Small intestine (tissue), 16 donors: ENCODE data around the gene POM121. TPM values are rescaled to one million over a fixed set of nuclear protein-coding genes. Genes with fewer than 3 reads are reported as not detected.
"Not testable (repeated sequence)": the region's sequence is repeated elsewhere in the genome, so short reads cannot be mapped to it uniquely, and the experiment has no call there.

ENCODE experiments used
- DNase-seq, 2 donors: peaks; one replicate each; pipeline versions ENCODE4 v3.0.0 to v3.0.0-alpha.2; 2013
- FAIRE-seq: peaks from 2 replicates; lab custom pipeline; 2012; peaks lifted over from hg19 to GRCh38; lab: Jason Lieb, UNC
- H3K27ac ChIP-seq, 3 donors: one replicate each; pipeline ENCODE4 v1.5.1; 2013; ENCODE audit warnings: low read length in 2 of 3, mild to moderate bottlenecking in 2 of 3, control low read depth in 1 of 3, inconsistent platforms in 1 of 3, low read depth in 1 of 3, moderate library complexity in 1 of 3
- H3K27me3 ChIP-seq, 3 donors: one replicate each; pipeline ENCODE4 v1.6.1; 2013; ENCODE audit warnings: low read length in 3 of 3, inconsistent platforms in 1 of 3; ENCODE audit not compliant: control insufficient read depth in 3 of 3, insufficient read depth in 3 of 3
- H3K36me3 ChIP-seq, 3 donors: one replicate each; pipeline ENCODE4 v1.6.1; 2013; ENCODE audit warnings: low read length in 3 of 3, inconsistent platforms in 1 of 3, low read depth in 1 of 3, mild to moderate bottlenecking in 1 of 3, moderate library complexity in 1 of 3; ENCODE audit not compliant: control insufficient read depth in 3 of 3, insufficient read depth in 2 of 3
- H3K4me1 ChIP-seq, 3 donors: one replicate each; pipeline ENCODE4 v1.6.1; 2013; ENCODE audit warnings: low read length in 2 of 3, inconsistent platforms in 1 of 3, low read depth in 1 of 3, mild to moderate bottlenecking in 1 of 3, moderate library complexity in 1 of 3; ENCODE audit not compliant: control insufficient read depth in 3 of 3, insufficient read depth in 2 of 3
- H3K4me3 ChIP-seq, 3 donors: one replicate each; pipeline ENCODE4 v1.5.1; 2013; ENCODE audit warnings: low read length in 3 of 3, control low read depth in 1 of 3, inconsistent platforms in 1 of 3, low read depth in 1 of 3, mild to moderate bottlenecking in 1 of 3, moderate library complexity in 1 of 3
- H3K9me3 ChIP-seq, 2 donors: one replicate each; pipeline ENCODE4 v1.6.1; 2013; ENCODE audit warnings: low read depth in 1 of 2, low read length in 1 of 2; ENCODE audit not compliant: control insufficient read depth in 2 of 2, insufficient read depth in 1 of 2
- WGBS, 3 donors: extraction: QIAGEN DNeasy Blood & Tissue Kit; methylation state at CpG; one replicate each; pipeline ENCODE4 v1.1.7; 2013; 5-methylcytosine and 5-hydroxymethylcytosine counted together
- long read RNA-seq, 10 donors: transcript quantifications; one replicate each; lab custom pipeline, GENCODE V29; 2026
- polyA plus RNA-seq, 4 donors: library from polyadenylated mRNA; stranded (reverse) in 3 of 4; unstranded in 1 of 4; fragments of 200-250 nt in 3 of 4; fragments of 120-200 nt in 1 of 4; gene quantifications; one replicate each; pipeline versions ENCODE4 v1.2.1 to v1.2.3, GENCODE V29; 2013
- donor health status: healthy with polysubstance abuse.
- donor health status: control.
- donor health status: control.
- donor health status: Bipolar disorder and iron deficiency.
- donor health status: healthy.

The POM121 gene
- polyA plus RNA-seq = 10 to 100 TPM; 13.5 to 42.7 (median 19.0) TPM
- long read RNA-seq, donor 1, full-length matches to known transcripts = 1 of 17 reads
- long read RNA-seq, donor 1, partial matches to known transcripts = 16 of 17 reads
- long read RNA-seq, donor 1, other reads (novel, unspliced or antisense) = 0 of 17 reads
- long read RNA-seq, donor 2 = 0 reads
- long read RNA-seq, donor 3, partial matches to known transcripts = 20 of 20 reads
- long read RNA-seq, donor 3, other reads (novel, unspliced or antisense) = 0 of 20 reads
- long read RNA-seq, donor 4 = 0 reads
- long read RNA-seq, donor 5 = 0 reads
- long read RNA-seq, donor 6, partial matches to known transcripts = 7 of 7 reads
- long read RNA-seq, donor 6, other reads (novel, unspliced or antisense) = 0 of 7 reads
- long read RNA-seq, donor 7, partial matches to known transcripts = 17 of 38 reads
- long read RNA-seq, donor 7, other reads (novel, unspliced or antisense) = 21 of 38 reads
- long read RNA-seq, donor 8 = 0 reads
- long read RNA-seq, donor 9 = 0 reads
- long read RNA-seq, donor 10, partial matches to known transcripts = 65 of 65 reads
- long read RNA-seq, donor 10, other reads (novel, unspliced or antisense) = 0 of 65 reads

DNA sequence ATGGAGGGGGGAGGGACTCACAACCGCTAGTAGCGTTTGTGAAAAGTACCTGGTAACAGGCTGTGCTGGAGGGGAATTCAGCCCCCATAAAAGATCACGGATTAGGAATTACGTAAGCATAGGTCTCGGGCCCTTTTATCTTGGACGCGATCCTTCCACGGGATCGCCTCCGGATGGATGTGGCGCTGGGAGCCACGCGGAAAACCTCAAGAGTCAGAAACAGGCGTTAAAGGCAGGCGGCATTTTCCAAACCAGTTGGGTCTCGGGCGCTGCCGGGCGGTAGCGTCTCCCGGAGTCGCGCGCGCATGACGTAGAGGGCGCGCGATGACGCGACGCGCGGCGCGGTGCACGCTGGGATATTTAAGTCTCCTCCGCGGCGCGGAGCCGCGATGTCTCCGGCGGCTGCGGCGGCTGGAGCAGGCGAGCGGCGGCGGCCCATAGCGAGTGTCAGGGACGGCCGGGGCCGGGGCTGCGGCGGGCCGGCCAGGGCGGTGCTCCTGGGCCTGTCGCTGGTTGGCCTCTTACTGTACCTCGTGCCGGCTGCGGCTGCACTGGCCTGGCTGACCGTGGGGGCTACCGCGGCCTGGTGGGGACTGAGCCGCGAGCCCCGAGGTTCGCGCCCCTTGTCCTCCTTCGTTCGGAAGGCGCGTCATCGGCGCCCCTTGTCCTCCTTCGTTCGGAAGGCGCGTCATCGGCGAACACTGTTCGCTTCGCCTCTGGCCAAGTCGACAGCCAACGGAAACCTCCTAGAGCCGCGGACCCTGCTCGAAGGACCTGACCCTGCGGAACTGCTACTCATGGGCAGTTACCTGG, at the start of gene POM121:
Gene POM121, plus strand, starts transcription at position 363 of the 813 bp plus-strand sequence. Its CDS starts 27 bp downstream, at position 390.
- H3K27me3 ChIP-seq = no peaks in the 10 kb centered on the region
- DNase-seq (peak; percentile 80 to 96), FAIRE-seq (no peak)
- peak within 1 kb of the TSS; percentile 91 to 98 (median 95) for H3K27ac ChIP-seq
- WGBS, 3 donors = 0 to 1% (median 0%) methylated on average over 48 to 91 of the region's 91 CpGs
- H3K36me3 ChIP-seq = peaks cover 2 to 22% (median 10%) of the 10 kb centered on the region in 3 donors
- H3K9me3 ChIP-seq = no peaks in the 10 kb centered on the region
- peak within 1 kb of the TSS; percentile 66 to 98 (median 73) for H3K4me3 ChIP-seq
- H3K4me1 ChIP-seq = peaks cover 0 to 4% (median 0%) of the 10 kb centered on the region in 3 donors

DNA sequence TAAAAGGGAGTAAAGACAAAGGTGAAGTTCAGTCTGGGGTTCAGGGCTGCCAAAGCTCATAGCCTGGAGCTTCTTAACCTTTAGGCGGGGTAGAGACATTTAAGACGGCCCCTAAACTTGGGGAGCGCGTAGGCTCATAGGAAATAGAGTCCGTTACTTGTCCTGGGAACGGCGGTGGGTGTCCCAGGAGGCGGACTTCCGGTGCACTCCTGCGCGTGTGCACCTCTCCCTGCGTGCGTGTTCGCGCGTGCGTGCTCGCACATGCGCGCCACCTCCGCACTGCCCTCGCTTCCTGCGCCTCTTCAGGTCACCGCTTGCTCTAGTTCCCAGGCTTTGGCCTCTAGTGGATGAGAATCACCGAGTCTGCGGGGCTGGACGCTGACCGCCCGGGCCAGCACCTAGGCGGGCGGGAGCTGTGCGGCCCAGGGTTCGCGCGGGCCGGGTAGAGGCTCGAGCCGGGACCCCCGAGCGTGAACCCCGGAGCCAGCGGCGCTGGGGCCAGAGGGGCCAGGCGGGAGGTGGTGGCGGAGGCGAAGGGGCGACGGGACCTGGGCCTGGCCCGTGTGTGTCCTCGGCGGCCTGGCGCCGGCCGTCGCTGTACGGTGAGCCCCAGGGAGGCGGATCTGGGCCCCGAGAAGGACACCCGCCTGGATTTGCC, 45.7 kb upstream of the POM121 start:
- WGBS, 3 donors = 0% methylated on average over 23 to 53 of the region's 59 CpGs
- peak overlapping the region; percentile 78 to 93 (median 81) for H3K27ac ChIP-seq
- peak; percentile 78 to 87 for DNase-seq
- H3K36me3 ChIP-seq, FAIRE-seq, H3K27me3 ChIP-seq, H3K9me3 ChIP-seq, H3K4me1 ChIP-seq: not testable (repeated sequence)
- peak overlapping the region; percentile 72 to 78 (median 73) for H3K4me3 ChIP-seq

DNA sequence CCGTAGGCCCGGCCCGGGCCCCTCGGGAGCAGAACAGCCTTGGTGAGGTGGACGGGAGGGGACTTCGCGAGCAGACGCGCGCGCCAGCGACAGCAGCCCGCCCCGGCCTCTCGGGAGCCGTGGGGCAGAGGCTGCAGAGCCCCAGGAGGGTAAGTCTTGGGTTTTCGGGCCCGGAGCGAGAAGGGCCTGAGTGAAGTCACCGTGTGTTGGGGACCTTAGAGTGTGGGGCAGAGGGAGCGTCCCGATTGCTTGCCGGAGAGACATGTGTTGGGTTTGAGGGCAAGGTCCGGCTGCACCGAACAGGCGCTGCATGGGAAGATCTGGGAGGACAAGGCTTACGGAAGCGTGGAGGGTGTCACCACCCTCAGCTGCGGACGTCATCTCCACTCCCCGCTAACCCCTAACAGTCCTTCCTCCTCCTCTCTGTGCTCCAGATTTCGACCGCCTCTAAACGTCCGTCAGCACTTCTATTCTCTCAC, 45.1 kb upstream of the POM121 start:
- 0 to 1% (median 1%) methylated on average over 16 to 35 of the region's 35 CpGs for WGBS, 3 donors
- peak overlapping the region; percentile 52 to 87 (median 81) for H3K27ac ChIP-seq
- not testable (repeated sequence) for H3K36me3 ChIP-seq, H3K27me3 ChIP-seq, H3K4me1 ChIP-seq, FAIRE-seq, H3K9me3 ChIP-seq
- DNase-seq = peak; percentile 89 to 92
- H3K4me3 ChIP-seq = peak overlapping the region; percentile 72 to 78 (median 73)

DNA sequence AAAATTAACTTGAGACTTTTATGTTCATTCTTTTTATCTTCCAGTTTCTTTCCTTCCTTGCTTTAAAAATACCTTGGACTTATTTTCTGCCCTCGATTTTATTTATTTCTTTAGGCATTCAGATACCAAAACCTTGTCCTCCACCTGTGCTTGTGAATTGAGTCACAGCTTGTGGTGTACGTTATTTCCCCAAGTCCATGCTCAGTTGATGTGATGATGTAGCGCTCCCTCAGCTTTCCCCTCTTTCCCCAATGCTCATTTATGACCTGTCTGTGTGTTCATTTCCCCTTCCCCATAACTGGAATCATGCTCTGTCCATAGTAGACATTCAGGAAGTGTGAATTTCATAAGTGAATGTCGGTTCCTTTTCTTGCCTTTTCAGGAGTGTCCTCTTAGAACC, 33.1 kb upstream of the POM121 start:
- WGBS, 3 donors = 85 to 94% (median 90%) methylated on average over 4 of the region's 4 CpGs
- H3K36me3 ChIP-seq = peaks cover 7 to 28% (median 11%) of the 10 kb centered on the region in 3 donors
- H3K9me3 ChIP-seq, DNase-seq, H3K4me3 ChIP-seq, FAIRE-seq, H3K27ac ChIP-seq, H3K4me1 ChIP-seq, H3K27me3 ChIP-seq: not testable (repeated sequence)

DNA sequence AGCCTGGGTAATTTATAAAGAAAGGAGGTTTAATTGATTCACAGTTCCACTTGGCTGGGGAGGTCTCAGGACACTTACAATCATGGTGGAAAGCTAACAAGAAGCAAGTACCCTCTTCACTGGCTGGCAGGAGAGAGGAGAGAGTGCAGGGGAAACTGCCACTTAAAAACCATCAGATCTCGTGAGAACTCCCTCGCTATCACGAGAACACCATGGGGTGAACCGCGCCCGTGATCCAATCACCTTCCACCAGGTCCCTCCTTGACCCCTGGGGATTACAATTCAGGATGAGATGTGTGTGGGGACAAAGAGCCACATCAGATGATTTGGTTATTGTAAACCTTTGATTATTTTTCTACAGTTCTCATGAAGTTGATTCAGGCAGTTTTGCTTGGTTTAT, 20.2 kb upstream of the POM121 start:
- H3K4me3 ChIP-seq, H3K27ac ChIP-seq, H3K4me1 ChIP-seq, FAIRE-seq, DNase-seq, H3K9me3 ChIP-seq, H3K27me3 ChIP-seq: not testable (repeated sequence)
- H3K36me3 ChIP-seq = peaks cover 2 to 38% (median 6%) of the 10 kb centered on the region in 3 donors
- 95 to 96% (median 95%) methylated on average over 6 of the region's 6 CpGs for WGBS, 3 donors

DNA sequence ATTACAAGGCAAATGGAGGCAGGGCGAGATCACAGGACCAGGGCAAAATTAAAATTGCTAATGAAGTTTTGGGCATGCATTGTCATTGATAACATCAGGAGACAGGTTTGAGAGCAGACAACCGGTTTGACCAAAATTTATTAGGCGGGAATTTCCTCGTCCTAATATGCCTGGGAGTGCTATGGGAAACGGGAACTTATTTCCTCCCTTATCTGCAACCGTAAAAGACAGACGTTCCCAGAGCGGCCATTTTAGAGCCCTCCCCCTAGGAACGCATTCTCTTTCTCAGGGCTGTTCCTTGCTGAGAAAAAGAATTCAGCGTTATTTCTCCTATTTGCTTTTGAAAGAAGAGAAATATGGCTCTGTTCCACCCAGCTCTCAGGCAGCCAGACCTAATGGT, 16.5 kb upstream of the POM121 start:
- not testable (repeated sequence) for H3K4me1 ChIP-seq, H3K27me3 ChIP-seq, H3K27ac ChIP-seq, H3K4me3 ChIP-seq, H3K9me3 ChIP-seq, DNase-seq, FAIRE-seq
- H3K36me3 ChIP-seq = peaks cover 3 to 27% (median 6%) of the 10 kb centered on the region in 3 donors
- 90 to 95% (median 95%) methylated on average over 10 of the region's 10 CpGs for WGBS, 3 donors

DNA sequence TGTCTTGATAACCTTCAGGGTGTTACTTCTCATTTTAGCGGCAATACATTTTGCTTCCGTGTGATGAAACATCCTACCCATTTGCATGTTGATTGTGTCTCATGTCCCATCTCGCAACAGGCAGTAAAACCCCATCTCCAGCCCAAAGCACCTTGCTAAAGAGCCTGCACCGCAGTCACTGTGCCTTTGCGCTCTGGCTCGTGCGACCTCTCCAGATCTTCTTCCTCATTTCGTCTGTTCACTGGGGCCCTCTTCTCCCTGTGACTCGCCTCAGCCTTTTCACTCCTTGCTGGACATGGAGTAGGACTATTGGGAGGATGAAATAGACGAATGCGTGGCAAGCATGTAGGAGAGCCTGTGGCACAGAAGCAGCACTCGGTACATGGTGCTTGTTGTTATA, 13.5 kb upstream of the POM121 start:
- not testable (repeated sequence) for DNase-seq, H3K4me1 ChIP-seq, H3K27me3 ChIP-seq, FAIRE-seq, H3K9me3 ChIP-seq, H3K4me3 ChIP-seq, H3K27ac ChIP-seq
- 86 to 91% (median 86%) methylated on average over 7 to 10 of the region's 12 CpGs for WGBS, 3 donors
- H3K36me3 ChIP-seq = peaks cover 0 to 39% (median 8%) of the 10 kb centered on the region in 3 donors
